Measurements from ENCODE around the gene RHAG. TPM values are rescaled to one million over a fixed set of nuclear protein-coding genes. Genes with fewer than 3 reads are reported as not detected.

Gene RHAG
- total and polyA plus RNA-seq, 2 experiments from 2014 or later, result not detected

- no peaks in the 10 kb centered on the region for H3K9me2 ChIP-seq (ENCODE audit: insufficient read depth)
- Mint-ChIP-seq H3K9me3 (no peaks in the 10 kb centered on the region), H3K4me1 (peaks cover 21% of the 10 kb centered on the region), H3K4me3 (no peak overlapping the region), H3K27me3 (ENCODE audit: insufficient read depth, low read depth, poor library complexity) (peaks cover 2% of the 10 kb centered on the region), H3K27ac (peak overlapping the region; percentile 43; the same call in 1 of the 2 replicates), H3K36me3 (ENCODE audit: low read depth) (no peaks in the 10 kb centered on the region)
- no peaks in the 10 kb centered on the region for H4K20me1 ChIP-seq (replicated peaks; ENCODE audit: insufficient read depth)
- H3K4me3 ChIP-seq, result no peak overlapping the region
- no peak overlapping the region for H3K4me2 ChIP-seq
- no peaks in the 10 kb centered on the region for H3F3A ChIP-seq (replicated peaks; ENCODE audit: low read depth)
- peaks cover 13% of the 10 kb centered on the region; the same call in 1 of the 2 replicates for H3K4me1 ChIP-seq (ENCODE audit: insufficient read depth)
- H3K36me3 ChIP-seq (ENCODE audit: insufficient read depth), result no peaks in the 10 kb centered on the region
- ATAC-seq, result no peak
- H3K79me2 ChIP-seq (replicated peaks; ENCODE audit: insufficient read depth), result no peaks in the 10 kb centered on the region
- H3K27ac ChIP-seq (ENCODE audit: low read depth), result no peak overlapping the region
- DNase-seq (ENCODE audit: low spot score), result no peak
- H3K27me3 ChIP-seq (ENCODE audit: insufficient read depth), result no peaks in the 10 kb centered on the region
- H2AFZ ChIP-seq, result no peak overlapping the region
- TF ChIP-seq, protein P1, sequence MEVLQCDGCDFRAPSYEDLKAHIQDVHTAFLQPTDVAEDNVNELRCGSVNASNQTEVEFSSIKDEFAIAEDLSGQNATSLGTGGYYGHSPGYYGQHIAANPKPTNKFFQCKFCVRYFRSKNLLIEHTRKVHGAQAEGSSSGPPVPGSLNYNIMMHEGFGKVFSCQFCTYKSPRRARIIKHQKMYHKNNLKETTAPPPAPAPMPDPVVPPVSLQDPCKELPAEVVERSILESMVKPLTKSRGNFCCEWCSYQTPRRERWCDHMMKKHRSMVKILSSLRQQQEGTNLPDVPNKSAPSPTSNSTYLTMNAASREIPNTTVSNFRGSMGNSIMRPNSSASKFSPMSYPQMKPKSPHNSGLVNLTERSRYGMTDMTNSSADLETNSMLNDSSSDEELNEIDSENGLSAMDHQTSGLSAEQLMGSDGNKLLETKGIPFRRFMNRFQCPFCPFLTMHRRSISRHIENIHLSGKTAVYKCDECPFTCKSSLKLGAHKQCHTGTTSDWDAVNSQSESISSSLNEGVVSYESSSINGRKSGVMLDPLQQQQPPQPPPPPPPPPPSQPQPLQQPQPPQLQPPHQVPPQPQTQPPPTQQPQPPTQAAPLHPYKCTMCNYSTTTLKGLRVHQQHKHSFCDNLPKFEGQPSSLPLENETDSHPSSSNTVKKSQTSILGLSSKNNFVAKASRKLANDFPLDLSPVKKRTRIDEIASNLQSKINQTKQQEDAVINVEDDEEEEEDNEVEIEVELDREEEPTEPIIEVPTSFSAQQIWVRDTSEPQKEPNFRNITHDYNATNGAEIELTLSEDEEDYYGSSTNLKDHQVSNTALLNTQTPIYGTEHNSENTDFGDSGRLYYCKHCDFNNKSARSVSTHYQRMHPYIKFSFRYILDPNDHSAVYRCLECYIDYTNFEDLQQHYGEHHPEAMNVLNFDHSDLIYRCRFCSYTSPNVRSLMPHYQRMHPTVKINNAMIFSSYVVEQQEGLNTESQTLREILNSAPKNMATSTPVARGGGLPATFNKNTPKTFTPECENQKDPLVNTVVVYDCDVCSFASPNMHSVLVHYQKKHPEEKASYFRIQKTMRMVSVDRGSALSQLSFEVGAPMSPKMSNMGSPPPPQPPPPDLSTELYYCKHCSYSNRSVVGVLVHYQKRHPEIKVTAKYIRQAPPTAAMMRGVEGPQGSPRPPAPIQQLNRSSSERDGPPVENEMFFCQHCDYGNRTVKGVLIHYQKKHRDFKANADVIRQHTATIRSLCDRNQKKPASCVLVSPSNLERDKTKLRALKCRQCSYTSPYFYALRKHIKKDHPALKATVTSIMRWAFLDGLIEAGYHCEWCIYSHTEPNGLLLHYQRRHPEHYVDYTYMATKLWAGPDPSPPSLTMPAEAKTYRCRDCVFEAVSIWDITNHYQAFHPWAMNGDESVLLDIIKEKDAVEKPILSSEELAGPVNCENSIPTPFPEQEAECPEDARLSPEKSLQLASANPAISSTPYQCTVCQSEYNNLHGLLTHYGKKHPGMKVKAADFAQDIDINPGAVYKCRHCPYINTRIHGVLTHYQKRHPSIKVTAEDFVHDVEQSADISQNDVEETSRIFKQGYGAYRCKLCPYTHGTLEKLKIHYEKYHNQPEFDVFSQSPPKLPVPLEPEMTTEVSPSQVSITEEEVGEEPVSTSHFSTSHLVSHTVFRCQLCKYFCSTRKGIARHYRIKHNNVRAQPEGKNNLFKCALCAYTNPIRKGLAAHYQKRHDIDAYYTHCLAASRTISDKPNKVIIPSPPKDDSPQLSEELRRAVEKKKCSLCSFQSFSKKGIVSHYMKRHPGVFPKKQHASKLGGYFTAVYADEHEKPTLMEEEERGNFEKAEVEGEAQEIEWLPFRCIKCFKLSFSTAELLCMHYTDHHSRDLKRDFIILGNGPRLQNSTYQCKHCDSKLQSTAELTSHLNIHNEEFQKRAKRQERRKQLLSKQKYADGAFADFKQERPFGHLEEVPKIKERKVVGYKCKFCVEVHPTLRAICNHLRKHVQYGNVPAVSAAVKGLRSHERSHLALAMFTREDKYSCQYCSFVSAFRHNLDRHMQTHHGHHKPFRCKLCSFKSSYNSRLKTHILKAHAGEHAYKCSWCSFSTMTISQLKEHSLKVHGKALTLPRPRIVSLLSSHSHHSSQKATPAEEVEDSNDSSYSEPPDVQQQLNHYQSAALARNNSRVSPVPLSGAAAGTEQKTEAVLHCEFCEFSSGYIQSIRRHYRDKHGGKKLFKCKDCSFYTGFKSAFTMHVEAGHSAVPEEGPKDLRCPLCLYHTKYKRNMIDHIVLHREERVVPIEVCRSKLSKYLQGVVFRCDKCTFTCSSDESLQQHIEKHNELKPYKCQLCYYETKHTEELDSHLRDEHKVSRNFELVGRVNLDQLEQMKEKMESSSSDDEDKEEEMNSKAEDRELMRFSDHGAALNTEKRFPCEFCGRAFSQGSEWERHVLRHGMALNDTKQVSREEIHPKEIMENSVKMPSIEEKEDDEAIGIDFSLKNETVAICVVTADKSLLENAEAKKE (CRISPR knock-in tag; IDR thresholded peaks at IDR 0.05), result no peak
- TF ChIP-seq STAT1 (IDR thresholded peaks at IDR 0.05; ENCODE audit: unreplicated experiment), result no peak
- no peak for TF ChIP-seq EZH2phosphoT487 (IDR thresholded peaks at IDR 0.05; ENCODE audit: unreplicated experiment)
- TF ChIP-seq EZH2 (IDR thresholded peaks at IDR 0.05; ENCODE audit: low read depth, unreplicated experiment), result no peak
- no peak for TF ChIP-seq ZNF331 (CRISPR knock-in tag; IDR thresholded peaks at IDR 0.05; ENCODE audit: low read depth)
- no peak for TF ChIP-seq ETS1 (IDR thresholded peaks at IDR 0.05)
- TF ChIP-seq NANOG (IDR thresholded peaks at IDR 0.05; ENCODE audit: borderline replicate concordance), result no peak
- no peak for TF ChIP-seq CREB1 (CRISPR knock-in tag; IDR thresholded peaks at IDR 0.05; ENCODE audit: low read depth)
- no peak for TF ChIP-seq POLR2AphosphoS5 (IDR thresholded peaks at IDR 0.05; ENCODE audit: low read depth)
- no peak for TF ChIP-seq JUNB (IDR thresholded peaks at IDR 0.05; ENCODE audit: unreplicated experiment)
- TF ChIP-seq, protein P2, sequence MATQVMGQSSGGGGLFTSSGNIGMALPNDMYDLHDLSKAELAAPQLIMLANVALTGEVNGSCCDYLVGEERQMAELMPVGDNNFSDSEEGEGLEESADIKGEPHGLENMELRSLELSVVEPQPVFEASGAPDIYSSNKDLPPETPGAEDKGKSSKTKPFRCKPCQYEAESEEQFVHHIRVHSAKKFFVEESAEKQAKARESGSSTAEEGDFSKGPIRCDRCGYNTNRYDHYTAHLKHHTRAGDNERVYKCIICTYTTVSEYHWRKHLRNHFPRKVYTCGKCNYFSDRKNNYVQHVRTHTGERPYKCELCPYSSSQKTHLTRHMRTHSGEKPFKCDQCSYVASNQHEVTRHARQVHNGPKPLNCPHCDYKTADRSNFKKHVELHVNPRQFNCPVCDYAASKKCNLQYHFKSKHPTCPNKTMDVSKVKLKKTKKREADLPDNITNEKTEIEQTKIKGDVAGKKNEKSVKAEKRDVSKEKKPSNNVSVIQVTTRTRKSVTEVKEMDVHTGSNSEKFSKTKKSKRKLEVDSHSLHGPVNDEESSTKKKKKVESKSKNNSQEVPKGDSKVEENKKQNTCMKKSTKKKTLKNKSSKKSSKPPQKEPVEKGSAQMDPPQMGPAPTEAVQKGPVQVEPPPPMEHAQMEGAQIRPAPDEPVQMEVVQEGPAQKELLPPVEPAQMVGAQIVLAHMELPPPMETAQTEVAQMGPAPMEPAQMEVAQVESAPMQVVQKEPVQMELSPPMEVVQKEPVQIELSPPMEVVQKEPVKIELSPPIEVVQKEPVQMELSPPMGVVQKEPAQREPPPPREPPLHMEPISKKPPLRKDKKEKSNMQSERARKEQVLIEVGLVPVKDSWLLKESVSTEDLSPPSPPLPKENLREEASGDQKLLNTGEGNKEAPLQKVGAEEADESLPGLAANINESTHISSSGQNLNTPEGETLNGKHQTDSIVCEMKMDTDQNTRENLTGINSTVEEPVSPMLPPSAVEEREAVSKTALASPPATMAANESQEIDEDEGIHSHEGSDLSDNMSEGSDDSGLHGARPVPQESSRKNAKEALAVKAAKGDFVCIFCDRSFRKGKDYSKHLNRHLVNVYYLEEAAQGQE (IDR thresholded peaks at IDR 0.05; ENCODE audit: unreplicated experiment), result no peak
- no peak for TF ChIP-seq ZNF114 (CRISPR knock-in tag; IDR thresholded peaks at IDR 0.05)
- TF ChIP-seq, protein P3, sequence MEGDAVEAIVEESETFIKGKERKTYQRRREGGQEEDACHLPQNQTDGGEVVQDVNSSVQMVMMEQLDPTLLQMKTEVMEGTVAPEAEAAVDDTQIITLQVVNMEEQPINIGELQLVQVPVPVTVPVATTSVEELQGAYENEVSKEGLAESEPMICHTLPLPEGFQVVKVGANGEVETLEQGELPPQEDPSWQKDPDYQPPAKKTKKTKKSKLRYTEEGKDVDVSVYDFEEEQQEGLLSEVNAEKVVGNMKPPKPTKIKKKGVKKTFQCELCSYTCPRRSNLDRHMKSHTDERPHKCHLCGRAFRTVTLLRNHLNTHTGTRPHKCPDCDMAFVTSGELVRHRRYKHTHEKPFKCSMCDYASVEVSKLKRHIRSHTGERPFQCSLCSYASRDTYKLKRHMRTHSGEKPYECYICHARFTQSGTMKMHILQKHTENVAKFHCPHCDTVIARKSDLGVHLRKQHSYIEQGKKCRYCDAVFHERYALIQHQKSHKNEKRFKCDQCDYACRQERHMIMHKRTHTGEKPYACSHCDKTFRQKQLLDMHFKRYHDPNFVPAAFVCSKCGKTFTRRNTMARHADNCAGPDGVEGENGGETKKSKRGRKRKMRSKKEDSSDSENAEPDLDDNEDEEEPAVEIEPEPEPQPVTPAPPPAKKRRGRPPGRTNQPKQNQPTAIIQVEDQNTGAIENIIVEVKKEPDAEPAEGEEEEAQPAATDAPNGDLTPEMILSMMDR (conservative IDR thresholded peaks at IDR 0.05; ENCODE audit: low read depth in 2 of 2), result no peak
Measured at GRCh38 chr6:49609285-49609684, 27.4 kb downstream of the RHAG start.

All from GM23338 (cell line).